Ishikawa (cell line): ENCODE data around the gene STOML2.

Source experiments
- CEBPB ChIP-seq: IDR thresholded peaks from 2 replicates; pipeline ENCODE4 v1.6.1; 2012
- CREB1 ChIP-seq: IDR thresholded peaks from 2 replicates; pipeline ENCODE4 v1.6.1; 2012; ENCODE audit warnings: low read depth
- EGR1 ChIP-seq: IDR thresholded peaks from 2 replicates; pipeline ENCODE4 v1.6.1; 2012
- EP300 ChIP-seq: IDR thresholded peaks from 2 replicates; pipeline ENCODE4 v1.6.1; 2012; ENCODE audit warnings: borderline replicate concordance
- FOXM1 ChIP-seq: IDR thresholded peaks from 2 replicates; pipeline ENCODE4 v1.6.1; 2012; ENCODE audit warnings: low read depth, borderline replicate concordance
- NFIC ChIP-seq: IDR thresholded peaks from 2 replicates; pipeline ENCODE4 v1.6.1; 2012
- RAD21 ChIP-seq: IDR thresholded peaks from 2 replicates; pipeline ENCODE4 v1.6.1; 2012; ENCODE audit warnings: low read depth
- TAF1 ChIP-seq: IDR thresholded peaks from 2 replicates; pipeline ENCODE4 v1.6.1; 2012; ENCODE audit warnings: low read depth, mild to moderate bottlenecking
- TCF12 ChIP-seq: IDR thresholded peaks from 2 replicates; pipeline ENCODE4 v1.6.1; 2012; ENCODE audit warnings: low read depth
- TEAD4 ChIP-seq: IDR thresholded peaks from 2 replicates; pipeline ENCODE4 v1.6.1; 2012
- YY1 ChIP-seq: IDR thresholded peaks from 2 replicates; pipeline ENCODE4 v1.6.1; 2012; ENCODE audit warnings: low read depth
- ZBTB7A ChIP-seq: IDR thresholded peaks from 2 replicates; pipeline ENCODE4 v1.6.1; 2012; ENCODE audit warnings: low read depth
- TF ChIP-seq, protein P1 (sequence below): IDR thresholded peaks from 2 replicates; pipeline ENCODE4 v1.6.1; 2012; ENCODE audit warnings: low read depth, mild to moderate bottlenecking
- TF ChIP-seq, protein P2 (sequence below): IDR thresholded peaks from 2 replicates; pipeline ENCODE4 v1.6.1; 2012
- TF ChIP-seq, protein P3 (sequence below): IDR thresholded peaks from 2 replicates; pipeline ENCODE4 v1.6.1; 2012

Gene STOML2

DNA sequence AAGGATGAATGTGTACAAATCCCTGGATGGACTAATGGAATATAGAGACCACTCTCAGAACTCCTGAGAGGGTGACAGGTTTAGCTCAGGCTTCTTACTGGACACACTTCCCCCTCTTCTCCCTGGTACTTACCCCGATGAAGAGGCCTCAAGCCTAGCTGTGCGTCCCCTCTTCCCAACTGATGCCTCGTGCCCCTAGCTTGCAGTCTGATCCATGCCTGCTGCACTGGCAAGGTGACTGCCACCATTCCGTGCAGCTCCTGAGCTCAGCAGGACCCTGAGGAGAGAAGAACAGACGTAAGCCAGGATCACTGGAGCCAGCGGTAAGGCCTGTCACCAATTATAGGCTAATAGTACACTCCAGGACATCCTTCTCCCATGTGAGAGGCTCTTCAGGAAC is 5.5 kb upstream of the STOML2 start:
- no peak for TF ChIP-seq NFIC

DNA sequence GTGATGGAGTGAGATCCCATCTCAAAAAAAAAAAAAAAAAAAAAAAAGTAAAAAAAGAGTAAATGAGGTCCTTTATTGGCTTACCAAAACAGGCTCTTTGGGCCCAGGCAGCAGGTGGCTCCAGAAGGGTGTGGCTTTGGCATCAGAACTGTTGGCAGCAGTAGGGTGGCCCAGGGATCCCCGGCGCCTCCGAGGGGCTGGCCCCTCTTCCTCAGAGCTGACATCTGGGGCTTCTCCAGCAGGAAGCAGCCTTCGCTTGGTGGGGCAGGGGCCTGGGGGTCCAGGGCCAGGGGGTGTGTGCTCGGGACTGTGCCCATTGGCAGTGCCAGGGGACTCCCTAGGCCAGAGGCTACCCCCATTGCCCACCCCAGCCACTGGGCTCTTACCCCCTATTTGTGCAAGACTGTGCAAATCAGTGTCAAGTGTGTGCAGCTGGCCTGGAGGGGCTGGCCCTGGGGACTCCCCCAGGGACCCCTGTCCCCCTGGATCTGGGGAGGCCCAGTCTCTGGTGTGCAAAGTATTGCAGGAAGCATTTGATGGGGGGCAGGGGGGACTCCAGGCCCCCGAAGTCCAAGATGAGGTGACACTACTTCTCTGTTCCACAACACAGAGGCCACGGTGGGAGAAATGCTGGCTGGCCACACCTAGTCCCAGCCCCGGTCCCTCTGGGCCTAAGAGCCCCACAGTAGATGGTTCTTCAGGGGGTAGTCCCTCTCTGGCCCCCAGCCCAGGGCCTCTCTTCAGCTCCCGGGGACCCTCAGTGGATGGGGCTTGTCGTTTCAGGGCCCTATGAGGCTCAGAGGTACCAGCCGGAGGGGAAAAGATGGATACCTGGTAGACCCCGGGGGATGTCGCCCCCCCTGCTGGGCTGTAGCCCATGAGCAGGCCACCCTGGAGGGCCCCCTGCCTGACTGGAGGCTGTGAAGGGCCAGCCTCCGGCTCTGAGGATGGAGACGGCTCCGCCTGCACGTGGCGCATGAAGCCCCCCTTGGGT is 4.7 kb upstream of the STOML2 start:
- TF ChIP-seq RAD21 = no peak
- TF ChIP-seq, protein P1, sequence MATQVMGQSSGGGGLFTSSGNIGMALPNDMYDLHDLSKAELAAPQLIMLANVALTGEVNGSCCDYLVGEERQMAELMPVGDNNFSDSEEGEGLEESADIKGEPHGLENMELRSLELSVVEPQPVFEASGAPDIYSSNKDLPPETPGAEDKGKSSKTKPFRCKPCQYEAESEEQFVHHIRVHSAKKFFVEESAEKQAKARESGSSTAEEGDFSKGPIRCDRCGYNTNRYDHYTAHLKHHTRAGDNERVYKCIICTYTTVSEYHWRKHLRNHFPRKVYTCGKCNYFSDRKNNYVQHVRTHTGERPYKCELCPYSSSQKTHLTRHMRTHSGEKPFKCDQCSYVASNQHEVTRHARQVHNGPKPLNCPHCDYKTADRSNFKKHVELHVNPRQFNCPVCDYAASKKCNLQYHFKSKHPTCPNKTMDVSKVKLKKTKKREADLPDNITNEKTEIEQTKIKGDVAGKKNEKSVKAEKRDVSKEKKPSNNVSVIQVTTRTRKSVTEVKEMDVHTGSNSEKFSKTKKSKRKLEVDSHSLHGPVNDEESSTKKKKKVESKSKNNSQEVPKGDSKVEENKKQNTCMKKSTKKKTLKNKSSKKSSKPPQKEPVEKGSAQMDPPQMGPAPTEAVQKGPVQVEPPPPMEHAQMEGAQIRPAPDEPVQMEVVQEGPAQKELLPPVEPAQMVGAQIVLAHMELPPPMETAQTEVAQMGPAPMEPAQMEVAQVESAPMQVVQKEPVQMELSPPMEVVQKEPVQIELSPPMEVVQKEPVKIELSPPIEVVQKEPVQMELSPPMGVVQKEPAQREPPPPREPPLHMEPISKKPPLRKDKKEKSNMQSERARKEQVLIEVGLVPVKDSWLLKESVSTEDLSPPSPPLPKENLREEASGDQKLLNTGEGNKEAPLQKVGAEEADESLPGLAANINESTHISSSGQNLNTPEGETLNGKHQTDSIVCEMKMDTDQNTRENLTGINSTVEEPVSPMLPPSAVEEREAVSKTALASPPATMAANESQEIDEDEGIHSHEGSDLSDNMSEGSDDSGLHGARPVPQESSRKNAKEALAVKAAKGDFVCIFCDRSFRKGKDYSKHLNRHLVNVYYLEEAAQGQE = no peak
- no peak for TF ChIP-seq ZBTB7A
- TF ChIP-seq, protein P2, sequence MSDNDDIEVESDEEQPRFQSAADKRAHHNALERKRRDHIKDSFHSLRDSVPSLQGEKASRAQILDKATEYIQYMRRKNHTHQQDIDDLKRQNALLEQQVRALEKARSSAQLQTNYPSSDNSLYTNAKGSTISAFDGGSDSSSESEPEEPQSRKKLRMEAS = no peak
- no peak for TF ChIP-seq YY1
- no peak for TF ChIP-seq EGR1
- TF ChIP-seq, protein P3, sequence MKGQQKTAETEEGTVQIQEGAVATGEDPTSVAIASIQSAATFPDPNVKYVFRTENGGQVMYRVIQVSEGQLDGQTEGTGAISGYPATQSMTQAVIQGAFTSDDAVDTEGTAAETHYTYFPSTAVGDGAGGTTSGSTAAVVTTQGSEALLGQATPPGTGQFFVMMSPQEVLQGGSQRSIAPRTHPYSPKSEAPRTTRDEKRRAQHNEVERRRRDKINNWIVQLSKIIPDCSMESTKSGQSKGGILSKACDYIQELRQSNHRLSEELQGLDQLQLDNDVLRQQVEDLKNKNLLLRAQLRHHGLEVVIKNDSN = no peak
- TF ChIP-seq FOXM1 = no peak
- no peak for TF ChIP-seq CREB1

DNA sequence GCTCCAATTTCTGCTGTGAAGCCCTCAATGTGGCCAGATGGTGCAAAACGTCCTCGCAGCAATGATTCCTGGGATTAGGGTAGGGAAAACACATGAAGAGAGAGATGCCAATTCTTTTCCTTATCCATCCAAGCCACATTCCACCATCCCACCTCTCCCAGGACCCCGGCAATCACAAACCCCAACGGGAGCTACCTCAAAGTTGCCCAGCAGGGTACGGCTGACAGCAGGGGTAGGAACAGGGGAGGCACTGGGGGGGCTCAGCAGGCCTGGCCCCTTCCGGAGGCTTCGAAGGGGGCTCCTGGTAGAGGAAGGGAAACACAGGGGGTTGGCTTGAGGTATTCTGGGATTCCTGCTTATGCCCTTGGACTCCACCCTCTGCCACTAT is 3.4 kb upstream of the STOML2 start:
- no peak for TF ChIP-seq CEBPB
- TF ChIP-seq NFIC = no peak
- no peak for TF ChIP-seq TEAD4
- no peak for TF ChIP-seq YY1
- TF ChIP-seq, protein P3 = no peak
- TF ChIP-seq EP300 = no peak
- no peak for TF ChIP-seq EGR1
- TF ChIP-seq, protein P1 = no peak
- TF ChIP-seq FOXM1 = no peak
- no peak for TF ChIP-seq TCF12
- no peak for TF ChIP-seq ZBTB7A
- no peak for TF ChIP-seq CREB1
- TF ChIP-seq, protein P2 = no peak
- TF ChIP-seq TAF1 = no peak
- no peak for TF ChIP-seq RAD21

DNA sequence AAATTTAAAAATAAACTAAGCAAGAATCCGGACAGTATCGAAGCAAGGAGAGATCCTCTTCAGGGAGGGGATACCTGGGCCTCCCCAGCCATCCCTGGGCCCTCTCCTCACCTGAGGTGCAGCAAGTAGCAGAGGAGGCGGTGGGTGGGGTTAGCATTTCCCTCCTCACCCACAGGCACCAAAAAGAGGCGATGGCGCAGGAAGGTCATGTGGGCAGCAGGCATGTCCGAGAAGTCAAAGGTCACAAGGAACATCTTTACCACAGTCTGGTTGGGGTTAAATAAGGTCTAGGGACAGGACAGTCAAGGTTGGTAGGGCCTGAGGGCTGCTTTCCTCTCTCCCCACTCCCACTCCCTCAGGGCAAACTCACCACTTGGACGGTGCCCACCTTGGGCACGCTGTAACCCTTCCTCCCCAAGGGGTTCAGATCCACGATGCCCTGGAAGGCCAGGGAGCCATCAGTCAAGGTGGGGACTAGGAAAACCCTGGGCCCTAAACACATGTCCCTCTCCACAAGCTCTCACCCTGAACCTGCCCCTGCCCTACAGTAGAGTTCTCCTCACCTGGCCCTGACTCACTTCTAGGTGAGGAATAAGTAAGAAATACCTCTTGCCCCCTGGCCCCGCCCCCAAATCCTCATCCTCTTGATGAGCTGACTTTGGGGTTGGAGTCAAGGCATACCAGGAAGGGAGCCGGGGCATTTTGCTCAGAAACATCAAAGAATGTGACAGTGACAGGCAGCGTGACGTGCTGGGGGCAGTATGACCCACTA is 2.8 kb upstream of the STOML2 start:
- TF ChIP-seq ZBTB7A = no peak

DNA sequence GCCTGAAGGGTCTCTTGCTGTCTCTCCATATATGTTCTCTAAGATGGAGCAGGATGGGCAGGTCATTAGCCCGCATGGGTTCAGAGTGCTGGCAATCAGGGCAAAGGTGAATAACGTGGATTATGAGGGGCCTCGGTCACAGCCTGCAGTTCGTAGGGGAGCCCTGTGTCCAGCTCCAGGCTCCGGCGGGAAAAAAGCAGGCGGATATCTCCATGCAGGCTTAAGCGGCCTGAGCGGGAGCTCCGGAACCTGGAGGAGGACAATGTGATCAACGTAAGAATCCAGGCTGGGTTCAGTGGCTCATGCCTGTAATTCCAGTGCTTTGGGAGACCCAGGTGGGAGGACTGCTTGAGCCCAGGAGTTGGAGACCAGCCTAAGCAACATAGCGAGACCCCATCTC is 2.2 kb upstream of the STOML2 start:
- no peak for TF ChIP-seq TCF12
- TF ChIP-seq TAF1 = no peak

DNA sequence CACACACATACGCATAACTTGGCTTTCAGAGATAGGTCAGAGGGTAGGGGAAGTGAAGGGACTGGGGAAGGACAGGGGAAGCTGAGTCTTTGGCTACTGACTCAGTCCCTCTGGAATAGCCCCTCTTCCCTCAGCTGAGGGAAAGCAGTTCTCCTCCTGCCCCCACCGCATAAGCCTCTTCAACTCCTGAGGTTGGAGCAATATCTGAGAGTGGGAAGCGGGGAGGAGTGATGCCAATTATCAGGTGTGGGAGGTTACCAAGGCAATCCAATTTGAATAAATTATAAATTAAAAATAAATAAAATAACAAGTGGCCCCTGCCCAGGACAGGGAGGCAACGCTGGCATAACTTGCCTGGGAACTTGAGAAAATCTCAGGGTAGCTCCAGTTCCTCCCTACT is 1.7 kb upstream of the STOML2 start:
- no peak for TF ChIP-seq EP300
